GM19035 (cell line): ENCODE results near the gene PLD1.
"Not testable (repeated sequence)": the region's sequence is repeated elsewhere in the genome, so short reads cannot be mapped to it uniquely, and the experiment has no call there.

Experiments
- ATAC-seq: cut with Tn5 transposase; IDR thresholded peaks from one replicate; pipeline ENCODE4 v1.9.1; 2021; ENCODE audit not compliant: unreplicated experiment

The PLD1 gene, protein sequence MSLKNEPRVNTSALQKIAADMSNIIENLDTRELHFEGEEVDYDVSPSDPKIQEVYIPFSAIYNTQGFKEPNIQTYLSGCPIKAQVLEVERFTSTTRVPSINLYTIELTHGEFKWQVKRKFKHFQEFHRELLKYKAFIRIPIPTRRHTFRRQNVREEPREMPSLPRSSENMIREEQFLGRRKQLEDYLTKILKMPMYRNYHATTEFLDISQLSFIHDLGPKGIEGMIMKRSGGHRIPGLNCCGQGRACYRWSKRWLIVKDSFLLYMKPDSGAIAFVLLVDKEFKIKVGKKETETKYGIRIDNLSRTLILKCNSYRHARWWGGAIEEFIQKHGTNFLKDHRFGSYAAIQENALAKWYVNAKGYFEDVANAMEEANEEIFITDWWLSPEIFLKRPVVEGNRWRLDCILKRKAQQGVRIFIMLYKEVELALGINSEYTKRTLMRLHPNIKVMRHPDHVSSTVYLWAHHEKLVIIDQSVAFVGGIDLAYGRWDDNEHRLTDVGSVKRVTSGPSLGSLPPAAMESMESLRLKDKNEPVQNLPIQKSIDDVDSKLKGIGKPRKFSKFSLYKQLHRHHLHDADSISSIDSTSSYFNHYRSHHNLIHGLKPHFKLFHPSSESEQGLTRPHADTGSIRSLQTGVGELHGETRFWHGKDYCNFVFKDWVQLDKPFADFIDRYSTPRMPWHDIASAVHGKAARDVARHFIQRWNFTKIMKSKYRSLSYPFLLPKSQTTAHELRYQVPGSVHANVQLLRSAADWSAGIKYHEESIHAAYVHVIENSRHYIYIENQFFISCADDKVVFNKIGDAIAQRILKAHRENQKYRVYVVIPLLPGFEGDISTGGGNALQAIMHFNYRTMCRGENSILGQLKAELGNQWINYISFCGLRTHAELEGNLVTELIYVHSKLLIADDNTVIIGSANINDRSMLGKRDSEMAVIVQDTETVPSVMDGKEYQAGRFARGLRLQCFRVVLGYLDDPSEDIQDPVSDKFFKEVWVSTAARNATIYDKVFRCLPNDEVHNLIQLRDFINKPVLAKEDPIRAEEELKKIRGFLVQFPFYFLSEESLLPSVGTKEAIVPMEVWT

DNA sequence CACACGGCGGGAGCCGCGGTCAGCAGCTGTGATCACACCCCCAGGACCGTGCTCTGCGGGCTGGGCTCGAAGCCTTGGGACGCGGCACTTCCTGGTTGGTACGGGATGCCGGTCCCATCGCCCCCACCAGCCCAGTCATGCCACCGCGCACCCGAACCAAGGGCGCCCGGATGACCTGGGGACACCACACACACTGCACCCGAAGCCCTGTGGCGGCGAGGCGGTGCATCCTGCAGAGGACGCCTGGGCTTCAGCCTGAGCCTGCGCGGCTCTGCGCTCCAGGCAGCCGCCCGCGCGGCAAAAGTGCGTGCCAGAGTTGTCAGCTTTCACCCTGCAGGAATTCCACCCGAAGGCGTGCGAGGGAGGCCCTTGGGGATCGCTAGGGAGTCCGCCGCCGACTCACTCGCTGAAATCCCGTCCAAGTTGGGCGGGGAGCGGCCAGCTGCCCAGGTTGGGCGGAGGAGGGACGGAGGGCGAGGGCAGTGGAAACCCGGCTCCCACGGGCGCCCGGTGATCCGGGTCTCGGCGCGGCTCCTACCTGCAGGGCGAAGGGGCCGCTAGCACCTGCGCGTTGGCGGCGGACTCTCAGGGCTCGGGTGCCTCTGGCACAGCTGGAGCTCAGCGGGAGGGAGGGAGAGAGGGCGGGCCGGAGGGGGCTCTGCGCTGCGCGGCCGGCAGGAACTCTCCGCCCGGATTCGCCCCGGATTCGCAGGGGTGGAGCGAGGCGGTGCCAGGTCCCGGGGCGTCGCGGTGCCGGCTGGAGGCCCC, at the start of gene PLD1:
Gene PLD1, minus strand, starts transcription at position 623 of the 768 bp plus-strand sequence. CDS start 72,432 bp downstream, outside the sequence.
- peak; percentile 59 for ATAC-seq

DNA sequence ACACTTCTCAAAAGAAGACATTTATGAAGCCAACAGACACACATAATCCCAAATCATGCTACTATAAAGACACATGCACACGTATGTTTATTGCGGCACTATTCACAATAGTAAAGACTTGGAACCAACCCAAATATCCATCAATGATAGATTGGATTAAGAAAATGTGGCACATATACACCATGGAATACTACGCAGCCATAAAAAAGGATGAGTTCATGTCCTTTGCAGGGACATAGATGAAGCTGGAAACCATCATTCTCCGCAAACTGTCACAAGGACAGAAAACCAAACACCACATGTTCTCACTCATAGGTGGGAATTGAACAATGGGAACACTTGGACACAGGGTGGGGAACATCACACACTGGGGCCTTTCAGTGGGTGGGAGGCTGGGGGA, 48.5 kb upstream of the PLD1 start:
- not testable (repeated sequence) for ATAC-seq

DNA sequence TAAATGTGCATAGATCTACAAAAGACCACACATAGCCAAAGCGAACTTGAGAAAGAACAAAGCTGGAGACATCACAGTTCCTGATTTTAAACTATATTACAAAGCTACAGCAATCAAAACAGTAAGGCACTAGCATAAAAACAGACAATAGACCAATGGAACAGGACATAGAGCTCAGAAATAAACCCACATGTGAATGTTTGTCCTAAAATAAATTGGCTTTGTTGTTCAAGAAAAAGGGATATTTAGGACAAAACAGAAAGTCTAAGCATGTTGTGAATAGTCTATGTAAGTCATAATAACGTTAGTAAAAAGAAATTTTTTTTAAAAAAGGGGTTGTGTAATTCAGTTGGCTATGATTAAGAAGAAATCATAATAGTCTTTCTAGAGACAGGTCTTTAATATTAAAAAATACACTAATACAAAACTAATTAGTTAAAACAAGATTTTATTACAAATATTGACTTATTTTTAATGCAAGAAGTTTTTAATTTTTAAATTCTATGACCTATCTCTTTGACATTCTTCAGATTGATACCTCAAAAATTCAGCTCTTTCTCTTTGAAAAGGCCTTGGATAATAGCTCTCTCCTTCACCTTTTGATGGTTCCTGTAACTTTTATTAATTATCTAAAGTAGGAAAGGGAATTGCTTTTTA, 44.5 kb upstream of the PLD1 start:
- no peak for ATAC-seq

DNA sequence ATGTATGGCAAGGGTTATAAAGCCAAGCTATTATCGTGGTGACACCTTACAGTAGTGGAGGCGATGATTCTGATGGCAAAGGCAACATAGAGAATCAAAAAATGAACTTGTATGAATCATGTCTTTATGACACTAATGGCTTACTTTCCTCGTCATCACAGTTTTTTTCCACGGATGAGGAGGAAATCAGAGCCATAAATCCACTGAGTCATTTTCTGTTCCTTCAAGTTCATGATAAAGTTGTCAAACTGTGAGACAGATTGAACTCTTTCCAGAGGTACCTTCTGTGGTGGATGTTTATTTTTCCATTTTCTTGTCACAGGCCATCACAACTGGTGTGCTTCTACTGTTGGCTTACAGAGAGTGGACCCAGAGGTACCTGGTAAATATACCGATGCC, 41.4 kb upstream of the PLD1 start:
- ATAC-seq, result no peak

DNA sequence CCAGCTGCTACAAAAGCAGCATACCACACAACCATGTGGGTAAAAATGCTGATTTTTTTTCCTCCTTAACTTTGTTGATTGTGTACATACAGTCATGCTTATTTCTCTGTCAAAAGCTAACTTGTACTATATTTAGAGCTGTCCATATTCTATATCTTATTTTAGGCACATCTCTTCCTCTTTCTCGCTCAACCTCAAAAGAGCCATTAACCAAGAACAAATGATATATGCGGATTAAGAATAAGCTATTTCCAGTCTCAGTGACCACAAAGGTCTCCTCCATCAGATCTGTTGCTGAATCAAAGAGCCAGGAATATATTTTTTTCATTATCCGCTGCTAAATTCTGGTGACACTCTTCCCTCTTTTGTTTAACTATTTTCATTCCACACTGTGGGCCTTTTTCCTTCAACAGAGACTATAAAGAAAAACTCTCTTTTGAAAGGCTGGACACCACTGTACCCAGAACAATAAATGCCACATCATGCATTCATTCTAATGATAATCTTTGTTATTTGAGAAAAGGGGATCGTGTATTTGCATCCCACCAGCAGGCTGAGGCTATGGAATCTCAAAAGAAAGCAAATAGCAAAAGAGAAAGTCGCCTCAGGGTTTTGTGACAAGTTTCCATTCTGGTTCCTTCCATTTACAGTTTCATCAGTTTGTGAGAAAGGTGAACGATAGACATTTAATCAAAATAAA, 40.8 kb upstream of the PLD1 start:
- no peak for ATAC-seq

DNA sequence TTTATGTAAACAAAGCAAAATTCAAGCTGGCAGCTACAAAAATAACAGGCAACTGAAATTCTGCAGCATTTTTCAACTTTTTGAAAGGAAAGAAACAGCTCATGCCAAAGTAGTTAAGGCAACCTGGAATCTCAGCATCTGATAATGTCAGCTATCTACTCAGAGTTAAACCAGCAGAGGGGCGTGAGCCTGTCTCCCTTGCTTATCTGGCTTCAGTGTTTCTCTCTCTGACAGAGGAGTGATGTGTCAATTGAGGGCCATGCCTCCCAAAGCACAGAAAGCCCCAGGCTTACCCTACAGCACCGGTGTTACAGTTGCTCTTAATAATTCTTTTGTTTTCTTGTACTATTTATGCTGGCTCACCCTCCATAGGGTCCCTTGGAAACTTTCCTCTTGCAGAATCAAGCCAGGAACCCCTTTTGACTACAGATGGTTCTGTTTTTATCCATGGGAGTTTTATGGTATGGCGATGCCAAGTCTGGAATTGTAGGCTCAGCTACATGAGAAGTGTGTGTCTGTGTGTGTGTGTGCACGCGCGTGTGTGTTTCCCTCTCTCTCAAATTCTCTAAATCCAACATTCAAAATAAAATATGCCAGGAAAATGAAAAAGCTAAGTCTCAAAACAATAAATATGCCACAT, 40.2 kb upstream of the PLD1 start:
- ATAC-seq, result no peak

DNA sequence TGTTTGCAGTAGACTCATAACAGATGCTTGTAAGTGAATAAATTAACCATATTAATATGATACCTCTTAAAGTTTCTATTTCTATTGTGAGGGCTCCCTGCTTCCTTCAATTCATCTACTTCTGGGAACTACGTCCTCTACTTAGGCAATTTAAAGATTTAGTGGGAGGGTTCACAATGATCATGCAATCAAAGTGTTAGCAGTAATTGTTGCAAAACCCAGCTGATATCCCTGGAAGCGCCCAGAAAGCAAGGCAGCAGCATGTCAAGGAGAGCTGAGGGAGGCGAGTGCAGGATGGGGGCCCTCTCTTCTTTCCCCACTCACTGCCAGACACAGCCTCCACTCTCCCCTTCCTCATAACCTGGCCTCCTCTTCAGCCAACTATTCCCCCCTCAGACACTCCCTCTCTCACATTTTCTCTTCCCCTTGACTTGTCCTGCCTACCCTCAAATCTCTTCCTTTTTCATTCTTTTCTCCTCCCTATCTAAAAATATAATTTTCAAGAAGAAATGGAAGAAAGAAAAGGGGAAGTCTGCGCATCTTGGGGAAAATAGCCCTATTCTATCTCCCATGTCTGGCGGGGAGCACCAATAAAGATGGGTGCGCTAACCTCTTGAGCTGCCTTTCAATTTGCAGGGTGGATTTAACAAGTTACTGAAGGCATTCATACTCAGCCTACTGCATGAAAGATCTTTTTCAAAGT, 39.5 kb upstream of the PLD1 start:
- ATAC-seq, result no peak

DNA sequence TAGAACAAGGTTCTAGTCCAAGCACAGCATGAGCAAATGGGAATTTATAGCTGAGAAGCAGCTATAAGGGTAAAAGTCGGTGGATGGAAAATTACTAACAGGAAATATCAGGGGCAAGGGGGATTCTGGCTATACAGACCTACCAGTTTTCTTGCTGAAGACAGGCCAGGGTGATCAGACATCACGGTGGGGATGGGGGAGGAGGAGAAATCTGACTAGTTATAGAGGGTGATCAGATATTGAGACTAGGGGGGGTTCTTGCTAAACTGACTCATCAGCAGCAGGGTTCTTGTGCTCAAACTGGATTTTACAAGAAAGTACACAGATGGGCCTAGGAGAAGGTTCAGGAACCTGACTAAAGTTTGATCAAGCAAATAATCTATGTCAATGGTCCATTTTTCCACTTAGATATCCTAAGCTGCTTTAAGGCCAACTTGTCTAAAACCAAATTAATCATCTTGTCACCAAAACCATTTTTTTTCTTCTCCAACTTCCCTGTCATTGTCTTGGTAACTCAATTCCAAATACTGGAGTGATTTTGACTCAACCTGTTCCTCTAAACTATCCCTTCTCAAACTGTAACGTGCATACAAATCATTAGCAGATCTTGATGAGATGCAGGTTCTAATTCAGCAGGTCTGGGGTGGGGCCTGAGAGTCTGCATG, 37.4 kb upstream of the PLD1 start:
- ATAC-seq, result no peak

DNA sequence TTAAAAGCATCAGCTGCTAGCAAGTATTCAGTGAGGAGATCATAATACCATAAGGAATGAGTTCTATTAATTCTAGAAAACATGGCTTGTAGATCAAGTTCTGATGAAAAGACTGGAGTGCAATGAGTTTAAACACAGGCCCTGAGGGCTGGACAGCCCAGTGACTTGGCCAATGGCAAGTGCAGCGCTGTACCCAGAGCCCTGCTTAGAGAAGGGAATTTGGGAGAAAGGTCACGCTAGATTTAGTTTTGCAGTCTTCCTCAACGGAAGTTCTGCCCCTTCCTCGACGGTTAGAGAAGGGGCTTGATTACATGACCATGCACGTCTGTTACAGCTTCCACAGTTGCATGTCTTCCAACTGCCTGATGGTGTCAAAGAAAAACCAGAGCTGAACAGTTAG, 36.9 kb upstream of the PLD1 start:
- ATAC-seq, result no peak

DNA sequence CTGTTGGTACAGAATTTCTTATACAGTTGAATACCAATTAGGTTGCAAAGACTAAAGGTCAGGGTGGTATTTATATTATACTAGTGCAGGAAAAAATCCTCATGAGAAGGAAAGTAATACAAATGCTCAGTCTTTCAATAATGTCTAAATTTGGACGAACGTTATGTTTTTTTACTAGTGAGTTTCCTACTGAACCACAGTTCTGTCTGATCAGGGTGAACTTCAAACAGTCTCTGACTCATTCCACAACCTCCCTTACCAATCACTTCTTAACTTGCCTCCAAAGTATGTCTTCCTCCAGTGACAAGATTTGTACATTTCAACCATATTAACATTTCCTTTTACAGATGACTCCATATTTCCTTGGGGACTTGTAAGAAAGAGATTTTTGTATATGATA, 36.3 kb upstream of the PLD1 start:
- peak; percentile 99 for ATAC-seq

DNA sequence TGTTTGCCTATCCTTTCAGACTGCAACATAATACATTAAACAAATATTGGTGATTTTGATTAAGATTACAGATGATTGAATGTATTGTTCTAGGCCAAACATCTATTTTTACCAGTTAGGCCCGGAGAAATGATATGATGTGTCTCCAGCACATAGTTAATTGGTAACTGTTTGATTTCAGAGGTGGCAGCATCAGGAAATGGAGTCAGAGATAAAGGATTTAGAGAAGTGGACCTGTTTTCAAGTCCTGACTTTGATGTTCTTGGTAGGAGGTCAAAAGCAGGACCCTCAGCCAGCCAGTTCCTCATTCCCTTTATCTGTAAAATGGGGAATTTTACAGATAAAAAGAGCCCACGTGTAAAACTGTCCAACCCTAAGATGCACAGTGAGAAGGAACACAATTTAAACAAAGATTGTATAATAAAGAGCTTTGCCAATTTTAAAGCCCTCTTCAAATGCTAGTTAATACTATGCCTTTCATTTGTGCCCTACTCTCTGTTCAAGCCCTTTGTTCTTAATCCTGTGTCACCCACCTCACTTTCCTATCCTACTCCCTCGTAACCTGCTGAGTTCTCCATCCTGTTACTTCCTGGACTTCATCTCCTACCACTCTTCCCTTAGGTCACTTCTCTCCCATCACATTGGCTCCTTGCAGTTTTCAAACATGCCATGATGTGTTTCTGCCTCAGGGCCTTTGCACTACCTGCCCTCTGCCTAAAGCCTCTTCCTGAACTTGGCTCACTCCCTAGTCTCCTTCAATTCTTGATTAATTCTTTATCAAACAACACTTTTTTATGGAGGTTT, 35.4 kb upstream of the PLD1 start:
- no peak for ATAC-seq

DNA sequence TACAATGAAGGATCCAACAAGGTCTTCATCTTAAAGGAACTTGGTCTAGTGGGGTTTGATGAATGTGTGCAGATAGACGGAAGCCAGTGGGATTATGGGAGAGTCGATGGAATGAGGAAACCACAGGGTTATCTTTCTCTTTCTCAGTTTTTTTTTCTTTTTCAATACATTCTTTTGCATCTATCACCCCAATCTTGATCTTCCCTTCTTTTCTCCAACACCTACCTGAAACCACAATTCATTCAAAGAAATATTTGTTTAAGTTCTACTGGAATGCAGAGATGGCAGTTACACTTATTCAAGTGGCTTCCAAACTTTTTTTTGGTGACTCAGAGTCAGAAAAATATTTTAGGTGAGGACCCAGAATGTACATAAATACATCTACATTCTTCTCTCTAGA, 34.6 kb upstream of the PLD1 start:
- no peak for ATAC-seq

DNA sequence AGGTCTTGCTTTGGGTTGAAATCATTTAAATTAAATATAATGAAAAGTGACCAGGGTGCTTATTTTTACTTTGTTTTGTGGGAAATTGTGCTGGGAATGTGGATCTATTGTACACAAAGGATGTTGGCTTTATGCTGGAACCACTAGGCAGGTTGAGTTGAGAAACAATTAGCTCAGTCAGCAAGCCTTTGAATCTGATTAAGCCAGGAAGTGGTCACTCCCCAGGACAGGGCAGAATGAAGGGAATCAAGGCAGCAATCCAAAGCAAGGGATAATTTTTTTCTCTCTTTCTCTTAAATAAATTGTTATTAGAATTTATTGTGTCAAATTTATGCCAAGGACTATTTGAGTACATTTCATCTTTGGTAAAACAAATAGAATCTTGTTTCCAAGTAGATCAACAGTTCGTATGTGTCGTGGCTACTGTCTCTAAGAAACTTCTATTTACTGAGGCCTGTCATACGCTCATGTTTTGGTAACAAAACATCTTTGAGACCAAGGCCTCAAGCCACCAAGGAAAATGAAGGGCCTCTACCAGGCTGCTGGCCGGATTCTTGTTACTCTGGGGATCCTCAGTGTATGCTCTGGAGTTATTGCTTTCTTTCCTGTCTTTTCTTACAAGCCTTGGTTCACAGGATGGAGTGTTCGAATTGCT, 32.7 kb upstream of the PLD1 start, which contains the start of gene TMEM212:
Gene TMEM212, plus strand, starts transcription at position 486 of the 655 bp plus-strand sequence. Its CDS starts 35 bp downstream, at position 521.
- ATAC-seq, result no peak

DNA sequence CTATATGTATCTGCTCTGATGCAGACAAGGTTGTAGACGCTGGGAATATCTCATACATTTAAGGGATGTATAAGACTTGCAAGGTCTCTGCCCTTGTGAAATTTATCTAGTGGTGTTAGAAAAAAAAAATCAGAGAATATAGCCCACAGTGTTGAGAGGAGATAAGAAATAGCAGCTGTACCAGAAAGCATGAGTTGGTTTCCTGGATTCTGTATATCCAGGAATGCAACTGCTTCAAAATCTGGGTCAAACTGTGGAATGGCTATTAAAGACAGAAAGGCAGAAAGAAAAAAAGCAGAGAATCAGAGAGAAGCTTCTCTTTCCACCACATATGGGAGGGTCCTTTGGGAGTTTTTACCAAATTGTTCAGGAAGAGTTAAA, 31.3 kb upstream of the PLD1 start:
- no peak for ATAC-seq

DNA sequence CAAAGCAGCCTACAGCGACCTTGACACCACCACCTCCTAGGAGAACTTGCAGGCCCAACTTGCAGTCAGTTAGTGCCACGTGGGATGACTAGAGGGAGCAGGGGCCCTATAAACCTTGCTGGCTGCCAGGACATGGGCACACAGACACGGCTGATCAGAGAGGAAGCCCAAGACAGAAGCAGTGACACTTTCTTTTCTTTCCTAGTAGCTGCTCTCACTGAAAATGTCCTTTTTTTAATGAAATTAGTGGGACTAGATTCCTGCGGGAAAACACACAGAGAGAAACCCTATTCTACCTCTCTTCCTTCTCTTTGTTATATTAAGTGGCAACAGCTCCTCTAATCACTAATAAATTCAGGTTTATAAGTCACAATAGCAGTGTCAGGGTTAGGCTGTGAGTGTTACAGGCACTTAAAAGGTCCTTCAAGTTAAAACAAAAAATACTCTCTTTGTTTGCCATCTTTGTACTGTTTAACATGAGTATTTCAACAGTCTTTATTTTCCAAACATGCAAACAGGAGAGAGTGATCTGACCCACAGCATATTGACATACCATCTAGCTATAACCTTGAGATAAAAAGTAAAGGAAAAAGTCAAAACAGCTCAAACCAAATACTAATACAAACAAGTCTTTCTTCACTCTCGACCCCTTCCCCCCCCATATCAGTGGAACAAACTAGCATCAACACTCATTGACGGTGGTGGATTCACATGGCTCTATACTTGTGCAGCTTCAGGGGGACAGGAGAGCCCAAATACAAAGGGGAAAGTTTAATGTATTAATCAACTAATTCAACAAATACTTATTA, 30.7 kb upstream of the PLD1 start:
- ATAC-seq, result no peak

DNA sequence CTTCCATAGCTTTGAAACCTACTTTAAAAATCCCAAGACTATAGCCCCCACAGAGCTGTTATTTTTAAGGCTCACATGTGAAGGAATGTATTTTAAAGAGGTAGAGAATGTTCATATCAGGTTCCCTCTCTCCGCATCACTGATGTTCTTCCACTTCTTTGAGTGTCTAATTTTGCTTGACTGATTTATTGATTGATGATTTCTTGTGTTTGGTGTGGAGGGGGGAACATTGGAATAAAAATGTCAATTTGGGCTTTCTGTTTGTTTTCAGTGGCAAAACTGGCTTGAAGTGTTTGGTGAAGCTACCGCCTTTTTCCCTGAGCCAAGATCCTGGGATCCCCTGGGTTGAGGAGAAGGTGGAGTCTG, 30.1 kb upstream of the PLD1 start:
- no peak for ATAC-seq
